ENCODE data around the gene AGAP1. TPM values are rescaled to one million over a fixed set of nuclear protein-coding genes. Genes with fewer than 3 reads are reported as not detected.

The AGAP1 gene
- polyA plus RNA-seq, 12 donors: 22.7 to 33.9 (median 26.5) TPM; not detected in 1

GRCh38 chr2:235630718-235631296 lies 137.0 kb downstream of the AGAP1 start:
- DNase-seq: no peak

GRCh38 chr2:235634435-235635158 lies 140.8 kb downstream of the AGAP1 start:
- DNase-seq: no peak

- no peak for DNase-seq
Observed at GRCh38 chr2:235636546-235636945, 142.7 kb downstream of the AGAP1 start.

DNA sequence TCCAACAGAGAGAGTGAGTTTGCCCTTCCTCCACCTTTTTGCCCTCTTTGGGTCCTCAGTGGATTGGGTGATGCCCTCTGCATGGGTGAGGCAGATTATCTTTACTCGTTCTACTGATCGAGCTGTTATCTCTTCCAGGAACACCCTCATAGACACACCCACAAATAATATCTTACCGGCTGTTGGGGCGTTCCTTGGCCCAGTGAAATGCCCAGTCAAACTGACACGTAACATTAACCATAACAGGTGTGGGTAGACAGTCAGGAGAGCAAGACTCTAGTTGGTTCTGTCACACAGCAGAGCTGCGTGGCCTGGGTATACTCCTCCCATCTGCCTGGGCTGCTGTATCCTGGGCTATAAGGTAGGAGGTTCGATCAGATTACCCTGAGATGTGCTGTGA lies 144.1 kb downstream of the AGAP1 start:
- DNase-seq: no peak

GRCh38 chr2:235638541-235639427 lies 144.9 kb downstream of the AGAP1 start:
- no peak for DNase-seq

GRCh38 chr2:235639428-235639773 lies 145.6 kb downstream of the AGAP1 start:
- DNase-seq: peak; percentile 92

DNA sequence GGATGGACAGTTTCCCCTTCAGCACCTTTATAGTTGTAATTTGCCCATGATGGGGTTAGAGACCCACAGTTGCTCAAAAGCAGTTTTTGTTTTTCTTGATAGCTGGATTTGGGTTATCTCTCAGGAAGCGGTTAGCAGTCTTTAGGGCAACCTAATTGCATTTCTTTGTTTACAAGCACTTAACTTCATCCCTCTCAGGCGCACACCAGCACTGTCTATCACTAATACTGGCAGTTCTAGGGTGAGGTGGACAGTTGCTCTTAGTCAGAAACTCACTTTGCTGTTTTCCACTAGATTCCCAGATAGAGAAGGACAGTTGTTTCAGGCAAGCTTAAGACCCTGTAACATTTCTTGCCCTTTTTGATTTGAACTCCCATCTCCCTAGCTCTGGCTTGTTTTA lies 146.0 kb downstream of the AGAP1 start:
- no peak for DNase-seq

DNA sequence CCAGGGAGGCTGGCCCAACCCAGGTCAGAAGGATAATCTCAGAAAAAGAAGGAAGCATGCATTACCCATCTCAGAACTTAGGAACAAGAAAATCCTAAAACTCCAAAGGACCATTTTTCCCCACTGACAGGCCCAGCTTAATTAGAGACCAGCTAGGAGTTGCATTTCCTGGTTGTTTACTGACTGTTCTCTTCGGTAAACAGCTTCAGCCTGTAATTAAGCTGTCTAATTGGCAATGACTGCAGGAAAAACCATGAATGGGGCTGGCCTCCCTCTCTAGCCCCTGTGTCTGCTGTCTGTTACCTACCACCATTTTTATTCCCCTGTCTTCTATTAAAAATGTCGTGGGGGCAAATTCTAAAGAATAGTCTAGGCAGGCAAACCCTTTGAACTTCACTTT lies 146.5 kb downstream of the AGAP1 start:
- DNase-seq: no peak

- no peak for DNase-seq
Observed at GRCh38 chr2:235640926-235641723, 147.3 kb downstream of the AGAP1 start.

DNA sequence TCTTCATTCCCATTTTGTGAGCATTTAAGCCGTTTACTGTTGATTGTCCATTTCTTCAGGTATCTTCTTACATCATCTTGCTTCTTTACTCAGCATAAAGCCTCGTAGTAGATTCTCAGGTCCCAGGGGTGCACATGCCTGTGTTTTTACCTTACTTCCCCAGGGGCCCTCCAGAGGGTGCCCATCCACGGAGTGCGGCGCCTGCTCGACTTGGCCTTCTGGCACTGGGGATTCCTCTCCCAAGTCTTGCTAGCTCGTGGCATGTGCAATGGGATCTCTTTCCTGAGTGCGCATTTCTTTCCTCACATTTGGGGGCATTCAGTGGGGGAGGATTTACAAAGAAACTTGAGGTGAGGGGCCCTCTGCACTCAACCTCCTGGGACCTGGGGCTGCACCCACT lies 148.1 kb downstream of the AGAP1 start:
- DNase-seq: no peak

DNA sequence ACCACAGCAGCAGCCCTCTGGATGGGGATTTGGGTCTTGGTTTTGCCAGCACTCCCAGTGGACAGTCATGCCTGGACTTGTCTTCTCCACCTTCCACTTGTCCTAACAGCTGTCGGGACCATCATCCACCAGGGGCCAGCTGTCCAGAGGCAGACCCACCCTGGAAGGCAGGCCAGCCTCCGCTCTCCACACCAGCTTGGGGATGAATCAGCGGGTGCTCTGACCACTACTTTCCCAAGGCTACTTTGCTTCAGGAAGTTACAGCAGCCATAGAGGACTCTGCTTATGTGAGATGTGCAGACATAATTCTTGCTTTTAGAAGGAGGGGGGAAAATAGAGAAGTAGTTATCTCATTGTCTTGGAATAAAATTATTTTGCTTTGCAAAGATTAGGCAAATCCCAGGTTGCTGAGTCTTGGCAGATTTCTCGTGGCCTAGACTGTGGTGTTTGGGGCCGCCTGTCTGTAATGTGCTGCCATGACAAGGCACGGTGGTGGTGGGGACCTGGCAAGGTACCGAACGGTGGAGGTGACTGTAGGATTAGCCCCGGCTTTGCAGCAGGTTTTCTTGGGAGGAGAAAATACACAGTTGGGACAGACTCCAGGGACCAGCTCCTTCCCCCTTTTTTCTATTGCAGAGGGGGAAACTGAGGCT lies 148.7 kb downstream of the AGAP1 start:
- DNase-seq: no peak

- peak; percentile 88 for DNase-seq
Observed at GRCh38 chr2:235643680-235644511, 150.1 kb downstream of the AGAP1 start.

DNA sequence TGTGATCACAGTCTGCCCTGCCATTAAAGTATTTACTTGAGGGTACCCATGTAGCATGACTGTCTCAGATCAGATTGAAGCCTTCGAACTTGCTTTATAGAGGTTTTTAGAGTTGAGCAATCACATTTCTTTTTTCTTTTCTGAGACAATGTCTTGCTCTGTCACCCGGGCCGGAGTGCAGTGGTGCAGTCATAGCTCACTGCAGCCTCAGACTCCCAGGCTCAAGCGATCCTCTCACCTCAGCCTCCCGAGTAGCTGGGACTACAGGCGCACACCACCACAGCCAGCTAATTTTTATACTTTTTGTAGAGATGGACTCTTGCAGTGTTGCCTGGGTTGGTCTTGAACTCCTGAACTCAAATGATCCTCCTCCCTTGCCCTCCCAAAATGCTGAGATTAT lies 153.4 kb downstream of the AGAP1 start:
- no peak for DNase-seq

DNA sequence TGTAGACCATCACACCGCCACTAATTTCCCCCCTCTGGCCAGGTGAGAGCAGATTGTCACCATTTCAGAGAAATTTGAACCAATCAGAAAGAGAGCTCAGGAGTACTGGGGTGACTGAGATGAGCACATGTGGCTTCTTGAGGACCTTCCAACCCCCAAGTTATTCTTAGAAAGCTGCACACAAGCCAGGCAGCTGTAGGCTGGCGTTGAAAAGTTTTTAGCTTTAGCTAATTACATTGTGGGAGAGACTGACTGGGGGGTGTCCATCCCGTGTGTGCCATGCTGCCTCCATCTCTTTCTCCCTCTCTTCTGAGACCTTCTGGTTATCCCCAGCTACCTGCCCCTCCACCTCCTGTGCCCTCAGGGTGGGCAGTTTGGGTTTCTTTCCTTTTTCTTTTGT lies 154.0 kb downstream of the AGAP1 start:
- DNase-seq: peak; percentile 70

DNA sequence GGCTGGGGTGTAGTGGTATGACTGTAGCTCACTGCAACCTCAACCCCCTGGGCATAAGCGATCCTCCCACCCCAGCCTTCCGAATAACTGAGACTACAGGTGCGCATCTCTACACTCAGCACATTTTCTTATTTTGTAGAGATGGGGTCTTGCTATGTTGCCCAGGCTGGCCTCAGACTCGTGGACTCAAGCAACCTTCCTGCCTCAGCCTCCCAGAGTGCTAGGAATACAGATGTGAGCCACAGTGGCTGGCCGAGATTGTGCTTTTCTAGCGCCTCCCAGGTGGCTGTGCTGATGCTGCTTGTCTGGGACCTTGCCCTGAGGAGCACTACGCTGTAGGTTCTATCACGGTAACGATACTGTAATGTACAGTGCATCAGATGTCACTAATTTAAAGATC lies 155.6 kb downstream of the AGAP1 start:
- no peak for DNase-seq

DNA sequence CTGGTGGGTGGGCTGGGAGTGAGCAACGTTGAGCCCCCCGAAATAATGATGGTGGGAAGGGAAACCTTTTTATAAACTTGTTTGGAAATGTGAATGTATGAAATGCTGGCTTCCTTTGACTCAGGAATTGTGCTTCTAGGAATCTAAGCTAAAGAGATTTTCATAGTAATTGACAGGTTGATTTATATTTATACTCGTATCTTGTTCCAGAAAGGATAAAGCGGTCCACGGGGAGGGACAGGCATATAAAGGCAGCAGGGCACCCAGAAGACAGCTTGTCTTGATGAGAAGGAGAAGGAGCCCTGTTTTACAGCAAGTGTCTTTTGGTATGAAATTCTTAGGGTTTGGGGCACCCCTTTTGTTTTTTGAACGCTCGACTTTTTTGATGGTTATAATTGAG lies 157.8 kb downstream of the AGAP1 start:
- DNase-seq: no peak

DNA sequence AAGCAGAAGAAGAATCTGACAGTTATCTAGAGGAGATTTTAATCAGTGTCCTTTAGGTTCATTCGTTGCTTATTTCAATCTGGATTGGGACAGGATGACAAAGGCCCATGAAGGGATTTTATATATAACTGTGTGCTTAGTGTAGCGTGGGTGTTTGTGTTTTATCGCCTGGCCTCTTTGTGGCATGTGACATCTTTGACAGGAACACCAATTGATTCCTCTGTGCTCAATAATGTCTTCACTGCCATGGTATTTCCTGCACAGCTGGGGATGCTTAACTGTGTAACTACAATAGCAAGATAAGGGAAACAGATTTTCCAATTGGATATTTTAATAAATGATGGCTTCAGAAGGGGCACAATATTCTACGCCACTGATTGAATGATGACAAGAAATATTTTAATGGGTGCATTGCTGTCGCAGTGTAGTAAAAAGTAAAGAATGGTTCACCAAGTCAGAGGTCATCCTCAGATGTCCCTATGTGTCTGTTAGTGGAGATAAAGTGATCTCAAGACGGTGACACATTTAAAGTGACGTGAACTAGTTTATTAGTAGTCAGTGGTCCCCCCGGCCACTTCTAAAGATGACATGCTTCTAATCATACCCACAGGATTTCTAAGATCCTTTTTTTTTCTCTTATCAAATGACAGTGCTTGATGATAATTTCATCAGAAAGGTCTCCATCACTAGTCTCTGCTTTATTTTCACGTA lies 160.4 kb downstream of the AGAP1 start:
- DNase-seq: no peak

GRCh38 chr2:235658351-235659174 lies 164.7 kb downstream of the AGAP1 start:
- no peak for DNase-seq

DNA sequence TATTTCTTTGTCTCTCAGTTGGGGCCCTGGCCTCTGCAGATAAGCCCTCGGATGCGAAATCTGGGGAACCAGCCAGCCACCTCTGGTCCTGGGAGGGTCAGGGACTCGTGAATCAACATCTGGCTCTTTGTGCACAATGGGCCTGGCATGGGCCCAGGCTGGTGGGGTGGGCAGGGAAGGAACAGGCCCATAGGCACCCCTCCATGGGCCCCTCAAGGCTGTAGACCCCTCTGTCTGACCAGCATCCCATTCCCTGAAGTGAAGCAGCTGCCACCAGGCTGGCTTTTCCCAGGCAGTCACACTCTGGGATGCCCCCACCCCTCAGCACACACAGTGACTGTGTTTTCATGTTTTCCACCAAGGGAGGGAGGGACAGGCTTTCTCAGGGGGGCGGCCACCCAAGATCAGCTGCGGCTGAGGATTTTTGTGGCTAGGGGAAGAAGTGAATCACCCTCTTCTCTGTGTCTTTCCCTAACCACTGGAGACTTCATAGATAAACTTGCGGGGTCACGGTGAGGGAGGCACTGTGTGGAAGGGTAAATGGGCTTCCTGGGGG lies 166.0 kb downstream of the AGAP1 start:
- DNase-seq: no peak
